ENCODE data around the gene PABPN1L.

PABPN1L gene, protein sequence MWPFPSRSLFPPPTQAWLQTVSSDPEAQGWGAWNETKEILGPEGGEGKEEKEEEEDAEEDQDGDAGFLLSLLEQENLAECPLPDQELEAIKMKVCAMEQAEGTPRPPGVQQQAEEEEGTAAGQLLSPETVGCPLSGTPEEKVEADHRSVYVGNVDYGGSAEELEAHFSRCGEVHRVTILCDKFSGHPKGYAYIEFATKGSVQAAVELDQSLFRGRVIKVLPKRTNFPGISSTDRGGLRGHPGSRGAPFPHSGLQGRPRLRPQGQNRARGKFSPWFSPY

DNA sequence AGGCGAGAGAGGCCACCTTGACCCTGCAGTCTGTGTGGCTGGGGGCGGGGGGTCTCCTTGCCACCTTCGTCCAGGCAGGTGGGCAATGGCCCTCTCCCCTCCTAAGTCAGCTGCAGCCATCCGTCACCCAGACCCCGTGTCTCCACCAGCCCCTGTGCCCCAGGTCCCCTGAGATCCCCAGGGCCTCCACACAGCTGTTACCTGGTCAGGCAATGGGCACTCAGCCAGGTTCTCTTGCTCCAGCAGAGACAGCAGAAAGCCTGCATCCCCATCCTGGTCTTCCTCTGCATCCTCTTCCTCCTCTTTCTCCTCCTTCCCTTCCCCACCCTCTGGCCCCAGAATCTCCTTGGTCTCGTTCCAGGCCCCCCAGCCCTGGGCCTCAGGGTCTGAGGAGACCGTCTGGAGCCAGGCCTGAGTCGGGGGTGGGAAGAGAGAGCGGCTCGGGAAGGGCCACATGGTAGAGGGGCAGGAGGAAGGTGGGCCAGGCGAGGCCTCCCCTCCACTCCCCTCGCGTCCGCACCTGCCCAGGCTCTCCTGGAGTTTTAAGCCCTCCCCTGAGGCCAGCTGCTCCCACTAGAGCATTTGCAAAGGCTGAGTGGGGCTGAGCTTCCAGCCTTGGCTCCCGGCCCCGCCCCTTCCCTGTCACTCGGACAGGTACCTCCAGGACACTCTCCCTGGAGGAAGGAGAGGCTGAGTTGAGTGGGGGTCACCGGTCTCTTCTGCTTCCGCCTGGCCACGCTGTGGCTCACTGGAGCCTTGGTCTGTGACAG, at the start of gene PABPN1L:
TSS of gene PABPN1L (minus strand) at position 510 of the 770 bp plus-strand sequence. CDS start at position 456, 54 bp downstream.
- no peak for DNase-seq (ENCODE audit: low read depth)

DNA sequence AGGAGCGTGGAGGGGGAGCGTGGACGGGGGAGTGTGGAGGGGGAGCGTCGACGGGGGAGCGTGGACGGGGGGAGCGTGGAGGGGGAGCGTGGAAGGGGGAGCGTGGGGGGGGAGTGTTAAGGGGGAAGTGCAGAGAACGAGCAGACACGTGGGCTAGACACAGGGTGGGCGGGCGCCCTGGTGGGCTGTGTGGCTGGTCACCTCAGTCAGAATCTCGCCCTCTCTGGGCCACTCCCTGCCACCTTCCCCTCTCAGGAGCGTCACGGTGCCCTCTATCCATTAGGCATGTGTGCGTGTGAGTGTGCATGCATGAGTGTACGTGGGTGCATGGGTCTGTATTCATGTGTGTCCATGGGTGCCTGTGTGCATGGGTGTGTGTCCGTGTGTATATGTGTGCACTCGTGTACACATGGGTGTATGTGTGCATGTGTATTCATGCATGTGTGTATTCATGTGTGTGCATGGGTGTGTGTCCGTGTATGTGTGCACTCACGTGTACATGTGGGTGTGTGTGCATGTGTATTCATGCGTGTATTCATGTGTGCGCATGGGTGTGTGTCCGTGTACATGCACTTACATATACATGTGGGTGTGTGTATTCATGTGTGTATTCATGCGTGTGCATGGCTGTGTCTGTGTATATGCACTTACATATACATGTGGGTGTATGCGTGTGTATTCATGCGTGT, 49.3 kb upstream of the PABPN1L start:
- no peak for DNase-seq (ENCODE audit: low read depth)

DNA sequence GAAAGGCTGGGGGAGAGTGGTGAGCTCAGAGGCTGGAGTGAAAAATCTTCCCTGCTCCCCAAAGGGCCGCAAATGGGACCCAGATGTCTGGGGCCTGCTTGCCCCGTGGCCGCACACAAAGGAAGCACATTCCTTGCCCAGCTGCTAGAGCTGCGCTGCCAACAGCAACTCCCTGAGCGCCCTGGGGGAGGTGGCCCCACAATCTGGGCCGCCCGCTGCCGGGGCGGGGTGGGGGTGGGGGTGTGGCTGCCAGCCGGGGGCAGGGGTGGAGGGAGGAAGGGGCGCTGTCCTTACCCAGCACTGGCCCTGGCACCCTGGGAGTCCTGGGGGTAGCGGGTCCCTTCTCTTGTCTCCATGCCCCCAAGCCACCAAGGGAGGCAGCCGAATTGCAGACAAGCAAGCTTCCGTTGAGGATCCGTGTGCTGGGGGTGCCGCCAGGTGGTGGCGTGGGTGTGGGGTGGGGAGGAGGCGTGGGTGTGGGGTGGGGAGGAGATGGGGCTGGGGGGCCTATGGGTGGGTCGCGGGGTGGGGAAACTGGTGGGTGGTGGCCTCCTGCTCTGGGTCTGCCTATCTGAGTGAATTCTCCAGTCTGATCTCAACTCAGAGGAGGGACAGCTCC, 48.4 kb upstream of the PABPN1L start:
- DNase-seq (ENCODE audit: low read depth): no peak

DNA sequence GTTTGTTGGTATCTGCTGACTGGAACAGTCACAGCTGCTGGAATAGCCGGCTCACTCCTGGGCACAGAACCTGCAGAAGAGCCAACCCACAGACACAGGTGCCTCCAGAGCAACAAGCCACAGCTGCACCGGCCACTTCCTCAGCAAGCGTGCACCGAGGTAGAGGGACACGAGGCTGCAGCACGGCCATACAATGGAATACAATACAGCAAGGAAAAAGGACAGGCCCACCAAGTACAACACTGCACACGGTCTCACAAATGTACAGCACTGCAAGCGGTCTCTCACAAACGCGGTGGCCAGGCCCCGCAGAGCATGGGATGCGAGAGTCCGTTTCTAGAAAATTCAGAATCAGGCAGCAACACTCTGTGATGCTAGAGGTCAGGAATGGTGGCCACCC, 47.4 kb upstream of the PABPN1L start:
- DNase-seq (ENCODE audit: low read depth): no peak

DNA sequence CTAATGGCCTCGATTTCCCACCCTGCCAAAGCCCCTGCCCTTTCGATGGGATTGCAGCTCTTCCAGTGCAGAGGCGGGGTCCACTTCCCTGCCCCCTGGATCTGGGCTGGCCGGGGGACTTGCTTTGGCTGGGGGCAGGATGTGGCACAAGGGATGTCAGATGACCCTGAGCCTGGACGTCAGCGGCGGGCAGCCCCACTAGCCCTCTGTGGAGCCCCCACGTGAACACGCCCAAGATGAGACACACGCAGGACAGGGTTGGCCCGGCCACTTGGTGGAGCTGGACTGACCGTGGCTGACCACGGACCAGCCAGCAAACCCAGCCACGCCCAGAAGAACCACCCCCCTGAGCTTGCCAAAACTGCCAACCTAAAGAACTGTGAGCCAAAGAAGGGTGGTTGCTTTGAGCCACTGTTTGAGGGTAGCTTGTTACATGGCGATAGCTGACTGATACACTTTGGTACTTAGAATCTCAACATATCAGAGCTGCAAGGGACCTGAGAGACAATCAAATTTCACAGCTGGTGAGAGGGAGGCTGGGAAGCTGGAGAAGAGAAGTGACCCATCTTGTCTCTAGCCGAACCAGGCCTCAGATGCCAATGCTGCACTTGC, 46.6 kb upstream of the PABPN1L start:
- no peak for DNase-seq (ENCODE audit: low read depth)

DNA sequence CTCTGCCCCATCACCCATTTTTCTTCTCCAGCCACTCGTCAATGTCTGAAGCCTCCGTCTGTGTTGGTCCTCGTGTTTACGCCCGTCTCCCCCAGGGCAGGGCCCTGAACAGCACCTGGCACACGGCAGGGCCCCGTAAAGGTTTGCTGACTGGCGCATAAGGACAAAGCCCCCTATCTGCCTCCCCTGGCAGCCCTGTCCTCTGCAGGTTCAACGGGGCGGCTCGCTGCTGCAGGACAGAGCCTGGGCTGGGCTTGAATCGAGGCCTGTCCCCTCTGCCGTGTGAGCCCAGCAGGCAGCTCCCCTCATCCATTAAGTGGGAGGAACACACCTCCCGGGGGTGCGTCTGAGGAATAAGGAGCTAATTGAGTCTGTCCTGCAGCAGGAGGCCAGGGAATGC, 46.1 kb upstream of the PABPN1L start:
- no peak for DNase-seq (ENCODE audit: low read depth)

DNA sequence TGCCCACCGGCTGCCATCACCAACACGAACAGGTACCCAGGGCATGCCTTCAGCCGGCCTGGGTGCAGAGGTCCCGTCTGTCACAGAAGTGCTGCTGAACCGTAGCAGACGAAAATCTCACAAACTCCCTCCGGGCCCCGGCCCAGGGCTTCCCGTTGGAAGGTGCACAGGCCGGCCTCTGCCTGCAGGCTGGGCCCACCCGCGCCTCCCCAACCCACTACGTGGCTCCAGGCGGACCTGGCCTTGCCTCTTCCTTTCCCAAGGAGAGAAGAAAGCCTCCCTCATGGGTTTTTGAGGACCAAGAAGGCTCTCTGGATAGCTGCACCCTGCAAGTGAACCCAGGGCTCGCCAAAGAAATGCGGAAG, 45.5 kb upstream of the PABPN1L start:
- DNase-seq (ENCODE audit: low read depth): no peak

DNA sequence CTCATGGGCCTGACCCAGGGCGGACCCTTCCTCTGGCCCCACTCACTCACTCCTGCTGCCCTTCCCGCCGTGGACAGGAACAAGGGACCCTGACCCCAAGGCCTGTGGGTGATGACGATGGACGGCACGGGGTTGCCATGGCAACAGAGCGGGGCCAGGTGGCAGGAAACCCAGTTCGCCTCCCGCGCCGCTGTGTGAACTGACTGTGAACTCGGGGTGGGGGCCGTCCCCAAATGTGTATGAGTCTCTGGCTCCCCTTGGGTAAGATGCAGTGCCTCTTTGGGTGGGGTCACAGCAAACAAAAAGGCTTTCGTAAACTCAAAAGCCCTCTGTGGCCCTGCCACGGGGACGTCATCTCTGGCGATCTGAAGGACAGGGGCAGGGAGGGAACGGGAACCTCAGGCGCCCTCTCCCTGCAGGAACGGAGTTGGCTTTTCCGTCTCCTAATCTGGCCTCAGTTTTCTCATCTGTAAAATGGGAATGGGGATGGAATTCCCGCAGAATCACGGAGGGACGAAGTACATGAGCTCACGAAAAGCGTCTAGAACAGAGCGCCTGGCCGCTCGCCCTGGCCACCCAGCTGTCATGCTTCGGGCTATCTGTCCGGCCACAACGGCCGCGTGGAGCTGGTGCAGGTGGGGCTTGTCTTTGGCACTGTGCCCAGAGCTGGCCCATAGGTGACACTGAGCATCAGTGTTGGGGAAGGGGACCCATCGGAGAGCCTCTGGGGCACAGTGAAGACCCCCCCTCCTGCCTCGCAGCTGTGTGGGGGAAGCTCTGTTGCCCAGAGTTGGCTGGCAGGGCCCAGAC, 44.9 kb upstream of the PABPN1L start:
- DNase-seq (ENCODE audit: low read depth): no peak

DNA sequence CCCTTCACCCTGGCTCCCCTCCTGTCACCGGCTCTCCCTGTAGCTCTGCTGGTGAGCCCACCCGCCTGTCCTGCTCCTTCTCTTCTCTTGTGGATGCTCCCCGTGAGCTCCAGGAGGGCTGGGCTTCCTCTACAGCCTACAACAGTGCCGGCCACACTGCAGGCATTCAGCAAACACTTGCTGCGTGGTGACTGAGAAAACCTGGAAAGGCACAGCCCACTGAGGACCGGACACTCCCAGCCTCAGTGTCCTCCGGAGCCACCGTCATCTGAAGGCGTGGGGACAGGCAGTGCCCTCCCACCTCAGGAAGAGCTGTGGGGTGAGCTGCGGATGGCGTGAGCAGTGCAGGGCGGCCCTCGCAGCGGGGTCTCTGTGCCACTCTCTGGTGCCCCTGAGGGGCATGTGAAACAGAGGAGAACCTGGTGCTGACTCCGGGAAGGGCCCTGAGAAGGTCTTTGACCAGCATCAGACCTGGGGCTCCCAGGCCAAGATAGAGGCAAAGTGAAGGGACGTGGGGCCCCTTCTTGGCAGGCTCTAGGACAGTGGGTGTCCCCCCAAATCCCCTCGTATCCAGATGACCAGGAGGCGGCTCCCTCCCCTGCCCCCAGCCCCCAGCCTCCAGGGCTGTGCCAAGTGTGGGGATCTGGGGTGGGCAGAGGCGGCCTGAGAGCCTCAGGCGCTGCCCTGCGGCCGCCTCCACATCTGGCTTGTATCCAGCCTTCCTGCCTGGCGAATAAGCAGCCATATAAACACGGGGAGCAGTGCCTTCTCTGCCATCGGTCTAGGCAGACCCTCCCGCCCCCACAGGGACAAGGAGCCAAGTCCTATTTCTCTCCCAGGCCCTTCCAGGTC, 44.0 kb upstream of the PABPN1L start:
- no peak for DNase-seq (ENCODE audit: low read depth)

DNA sequence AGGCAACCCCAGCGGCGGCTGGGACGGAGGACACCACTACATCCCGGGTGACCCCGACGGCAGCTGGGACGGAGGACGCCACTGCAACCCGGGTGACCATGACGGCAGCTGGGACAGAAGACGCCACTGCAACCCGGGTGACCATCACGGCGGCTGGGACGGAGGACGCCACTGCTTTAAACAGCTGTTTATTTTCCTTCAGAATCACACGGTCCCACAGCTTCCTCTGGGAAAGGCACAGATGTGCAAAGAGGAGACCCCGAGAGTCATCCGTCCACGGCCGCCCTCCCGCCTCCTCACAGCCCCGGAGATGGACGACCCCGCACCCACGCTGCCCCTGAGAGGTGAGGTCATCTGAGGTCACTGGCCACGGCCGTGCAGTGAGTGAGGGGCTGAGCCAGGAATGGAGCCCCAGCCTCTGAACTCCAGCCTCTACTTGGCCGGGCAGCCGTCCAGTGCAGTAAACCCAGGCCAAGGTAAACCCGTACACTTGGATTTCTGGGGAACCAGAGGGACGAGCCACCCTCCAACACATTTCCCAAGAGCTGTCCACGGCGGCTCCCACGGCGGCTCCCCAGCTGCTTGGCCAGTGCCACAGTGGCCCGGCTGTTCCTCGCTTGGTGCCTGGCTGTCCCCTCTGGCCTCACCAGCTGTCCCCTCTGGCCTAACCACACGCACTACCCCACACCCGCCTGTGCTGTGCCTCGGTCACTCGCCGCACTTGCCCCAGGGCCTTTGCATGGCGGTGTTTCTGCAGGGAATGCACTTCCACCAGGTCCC, 43.2 kb upstream of the PABPN1L start:
- no peak for DNase-seq (ENCODE audit: low read depth)

DNA sequence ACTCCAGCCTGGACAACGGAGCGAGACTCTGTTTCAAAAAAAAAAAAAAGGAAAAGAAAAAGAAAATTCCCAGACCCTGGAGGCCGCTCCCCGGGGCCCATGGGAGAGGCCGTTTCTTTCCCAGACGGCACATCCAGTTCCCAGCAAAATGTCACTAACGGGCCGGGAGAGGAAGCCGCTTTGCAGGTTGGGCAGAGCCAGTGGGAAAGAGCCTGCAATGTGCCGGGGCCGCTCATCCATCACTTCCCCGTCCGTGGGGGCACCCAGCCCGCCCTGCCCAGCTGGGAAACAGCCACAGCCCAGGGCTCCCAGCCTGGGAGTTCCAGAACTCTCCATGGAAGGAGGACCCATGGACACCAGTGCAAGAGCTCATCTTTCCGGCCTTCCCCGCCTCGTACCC, 41.8 kb upstream of the PABPN1L start:
- no peak for DNase-seq (ENCODE audit: low read depth)

DNA sequence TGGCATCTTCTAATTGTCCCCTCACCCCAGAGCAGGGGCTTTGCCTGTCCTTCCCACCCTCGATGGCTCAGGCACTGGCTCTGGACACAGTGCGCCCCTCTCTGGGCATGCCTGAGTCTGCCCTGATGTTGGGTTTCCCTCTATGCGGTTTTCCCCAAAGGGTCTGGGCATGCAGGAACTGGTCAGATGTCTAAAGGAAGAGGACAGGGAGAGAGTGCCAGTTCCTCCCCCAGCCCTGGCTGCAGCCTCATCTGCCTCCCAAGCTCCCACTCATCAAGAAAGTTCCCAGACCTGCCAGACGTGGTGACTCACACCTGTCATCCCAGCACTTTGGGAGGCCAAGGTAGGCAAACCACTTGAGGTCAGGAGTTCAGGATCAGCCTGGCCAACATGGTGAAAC, 41.3 kb upstream of the PABPN1L start:
- no peak for DNase-seq (ENCODE audit: low read depth)

DNA sequence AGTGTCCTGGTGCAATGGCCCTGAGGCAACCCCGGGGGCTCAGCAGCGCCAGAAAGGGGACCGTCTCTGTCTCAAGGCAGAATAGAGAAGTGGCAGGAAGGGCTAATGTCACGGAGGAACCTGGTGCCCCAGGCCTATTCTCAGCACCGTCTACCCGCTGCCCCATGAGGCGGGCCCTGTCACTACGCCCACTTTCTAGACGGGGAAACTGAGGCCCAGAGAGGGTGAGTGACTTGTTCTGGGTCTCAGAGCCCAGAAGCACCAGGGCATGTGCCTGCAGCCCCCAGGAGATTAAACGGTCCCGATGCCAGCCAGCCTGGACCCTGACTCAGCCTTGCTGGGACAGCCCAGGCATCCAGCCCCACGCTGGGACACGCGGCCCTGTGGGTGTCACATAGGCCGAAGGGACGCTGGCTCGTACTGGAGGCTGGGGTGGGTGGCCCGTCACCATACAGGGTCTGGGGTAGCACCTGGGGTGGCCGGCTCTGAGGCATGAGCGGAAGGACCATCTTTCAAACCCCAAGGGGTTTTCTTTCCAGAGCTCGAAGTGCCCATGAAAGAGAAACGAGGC, 40.2 kb upstream of the PABPN1L start:
- DNase-seq (ENCODE audit: low read depth): no peak

DNA sequence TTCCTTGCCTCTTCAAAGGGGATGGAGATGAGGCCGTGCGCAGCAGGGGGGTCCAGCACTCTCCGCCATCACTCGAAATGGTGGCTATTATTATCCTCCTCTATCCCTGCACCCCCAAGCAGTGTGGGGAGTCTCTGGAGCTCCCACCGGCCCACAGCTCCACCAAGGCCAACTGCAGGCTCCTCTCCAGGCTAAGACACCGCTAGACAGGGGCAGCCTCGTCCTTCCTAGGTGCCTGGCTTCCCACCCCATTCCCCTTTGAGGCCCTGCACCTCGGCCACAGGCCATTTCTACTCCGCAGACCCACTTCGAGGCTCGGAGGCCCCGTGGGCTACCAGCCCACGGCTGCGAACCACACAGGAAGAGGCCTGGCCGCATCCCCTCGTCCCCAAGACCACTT, 39.6 kb upstream of the PABPN1L start:
- no peak for DNase-seq (ENCODE audit: low read depth)

DNA sequence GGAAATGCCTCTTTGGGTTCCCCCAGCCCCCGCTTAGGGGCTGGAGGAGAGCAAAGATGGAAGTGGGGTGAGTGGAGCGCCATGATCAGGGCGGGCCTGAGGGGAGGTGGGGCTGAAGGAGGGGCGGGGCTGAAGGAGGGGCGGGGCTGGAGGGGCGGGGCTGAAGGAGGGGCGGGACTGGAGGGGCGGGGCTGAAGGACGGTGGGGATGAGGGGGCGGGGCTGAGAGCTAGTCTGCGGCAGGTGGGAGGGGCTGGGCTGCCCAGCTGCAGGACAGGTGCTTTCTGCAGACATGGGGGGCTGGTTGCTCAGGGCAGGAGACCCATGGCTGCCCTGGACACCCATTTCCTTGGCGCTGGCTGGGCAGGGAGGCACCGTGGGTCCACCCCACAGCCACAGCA, 39.1 kb upstream of the PABPN1L start:
- DNase-seq (ENCODE audit: low read depth): no peak

DNA sequence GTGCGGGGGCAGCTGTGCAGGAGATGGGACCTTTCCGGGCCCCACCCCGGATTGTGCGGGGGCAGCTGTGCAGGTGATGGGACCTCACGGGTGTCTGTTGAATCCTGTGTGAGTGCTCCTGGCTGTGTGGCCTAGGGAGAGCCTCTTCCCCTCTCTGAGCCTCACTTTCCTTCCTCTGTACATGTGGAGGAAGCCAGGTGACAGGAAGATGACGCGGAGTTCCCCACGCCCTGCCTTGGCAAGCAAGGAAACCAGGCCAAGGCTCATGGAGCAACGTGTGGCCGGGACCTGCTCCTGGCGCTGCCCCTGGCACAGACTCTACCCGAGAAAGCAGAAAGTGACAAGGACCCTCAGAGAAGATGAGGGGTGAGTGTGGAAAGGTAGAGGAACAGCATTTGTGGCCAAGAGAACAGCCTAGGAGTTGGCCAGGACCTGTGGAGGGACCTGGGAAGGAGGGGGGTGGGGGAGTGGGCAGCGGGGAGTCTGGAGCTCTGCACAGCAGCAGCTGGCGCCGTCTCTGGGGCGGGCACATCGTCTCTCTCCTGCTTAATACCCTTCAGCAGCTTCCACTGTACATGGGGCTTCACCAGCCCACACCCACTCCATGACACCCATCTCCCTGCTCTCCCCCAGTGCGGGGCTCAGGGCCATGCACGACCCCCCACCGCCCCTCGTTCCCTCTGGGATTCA, 38.4 kb upstream of the PABPN1L start:
- no peak for DNase-seq (ENCODE audit: low read depth)

DNA sequence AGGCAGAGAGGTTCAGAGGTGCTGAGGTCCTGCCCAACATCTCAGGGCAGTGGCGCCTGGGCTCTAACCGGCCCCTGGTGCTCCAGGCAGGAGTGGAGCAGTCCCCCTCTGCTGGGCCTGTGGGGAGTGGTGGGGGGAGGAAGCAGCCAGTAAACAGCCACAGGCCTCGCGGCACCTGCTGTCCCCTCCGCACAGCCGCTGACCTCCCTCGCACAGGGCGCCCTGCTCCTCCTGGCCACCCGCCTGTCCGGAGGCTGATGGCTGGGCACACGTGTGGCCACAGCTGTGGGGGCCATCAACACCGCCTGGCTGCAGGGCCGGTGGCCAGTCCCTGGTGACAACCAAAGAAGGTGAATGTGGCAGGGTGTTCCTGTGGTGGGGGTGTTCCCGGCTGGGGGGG, 36.8 kb upstream of the PABPN1L start:
- DNase-seq (ENCODE audit: low read depth): no peak

DNA sequence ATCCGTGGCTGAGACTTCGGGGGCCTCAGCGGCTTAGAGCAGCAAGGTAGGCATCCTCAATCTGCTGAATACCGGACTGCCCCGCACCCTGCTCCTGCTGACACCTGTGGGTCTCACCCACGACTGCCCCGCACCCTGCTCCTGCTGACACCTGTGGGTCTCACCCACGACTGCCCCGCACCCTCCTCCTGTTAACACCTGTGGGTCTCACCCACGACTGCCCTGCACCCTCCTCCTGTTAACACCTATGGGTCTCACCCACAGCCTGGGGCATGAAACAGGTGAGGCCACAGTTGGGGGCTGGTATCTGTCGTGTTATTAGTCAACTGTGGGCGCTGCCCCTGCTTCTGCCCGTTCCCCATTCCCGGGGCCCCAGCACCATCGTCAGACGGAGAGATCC, 36.3 kb upstream of the PABPN1L start:
- DNase-seq (ENCODE audit: low read depth): no peak
